HG03520 (cell line): ENCODE results near the gene CELF2.

Experiments used
- ATAC-seq: cut with Tn5 transposase; IDR thresholded peaks from one replicate; pipeline ENCODE4 v1.9.1; 2021; ENCODE audit warnings: mild to moderate bottlenecking, moderate library complexity; ENCODE audit not compliant: unreplicated experiment

CELF2 gene

DNA sequence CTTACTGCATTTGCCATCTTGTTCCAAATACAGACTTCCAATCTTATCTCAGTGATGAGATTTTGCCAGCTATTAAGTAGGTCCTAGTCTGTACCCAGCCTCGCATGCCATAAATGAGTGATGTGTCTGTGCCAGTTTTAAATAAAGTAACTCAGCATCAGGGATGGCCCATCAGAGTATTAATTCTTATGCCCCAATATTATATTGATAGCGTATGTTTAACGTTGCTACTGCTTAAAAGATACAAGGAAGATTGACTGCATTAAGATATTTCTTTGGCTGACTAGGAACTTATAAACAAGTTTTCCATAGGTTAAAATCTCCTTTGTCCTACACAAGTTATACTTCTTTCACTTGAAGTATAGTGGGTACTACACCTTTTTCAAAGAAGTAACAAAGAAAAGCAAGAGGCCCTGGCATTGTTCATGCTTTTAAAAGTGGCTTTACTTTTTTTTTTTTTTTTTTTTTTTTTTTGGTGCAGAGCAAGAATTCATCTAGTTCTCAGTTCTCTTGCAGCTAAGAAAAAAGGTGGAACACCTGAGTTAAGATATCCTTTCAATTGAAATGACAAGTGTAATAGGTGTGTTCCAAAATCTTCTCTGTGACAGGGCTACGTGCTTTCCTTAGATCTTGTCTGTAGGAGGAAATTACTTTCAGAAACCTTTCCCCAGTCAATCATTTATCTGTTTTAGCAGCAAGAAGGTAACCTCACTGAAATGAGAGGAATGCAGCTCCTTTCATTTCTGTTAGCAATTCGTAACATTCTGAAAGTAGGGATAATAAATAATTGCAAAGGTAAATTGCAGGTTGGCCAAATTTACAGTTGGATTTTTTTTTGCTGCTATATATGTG is 245.0 kb downstream of the CELF2 start:
- ATAC-seq = no peak

DNA sequence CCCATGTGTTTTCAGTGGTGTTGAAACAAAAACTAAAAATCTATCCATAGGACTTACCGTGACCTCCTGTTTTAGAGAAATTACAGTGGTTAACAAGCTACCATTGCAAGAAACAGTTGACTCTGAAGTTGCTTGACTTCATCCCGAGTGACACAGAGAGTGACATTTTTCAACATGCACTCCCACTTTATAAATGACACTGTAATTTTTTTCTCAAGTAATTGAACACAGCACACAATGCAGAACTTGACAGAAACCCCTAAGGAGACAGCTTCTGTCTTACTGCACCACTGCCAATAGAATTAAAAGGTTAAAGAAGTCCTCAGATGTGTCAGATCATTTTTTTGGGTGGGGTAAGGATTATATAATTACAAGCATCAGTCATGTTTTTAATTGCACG is 246.1 kb downstream of the CELF2 start:
- no peak for ATAC-seq

- ATAC-seq = no peak
These were observed 246.8 kb downstream of the CELF2 start for GRCh38 chr10:11264296-11265048.

- no peak for ATAC-seq
These were observed 247.8 kb downstream of the CELF2 start for GRCh38 chr10:11265484-11265883.

- no peak for ATAC-seq
These were observed 248.8 kb downstream of the CELF2 start for GRCh38 chr10:11266426-11266825.

- peak; percentile 61 for ATAC-seq
These were observed 252.6 kb downstream of the CELF2 start for GRCh38 chr10:11270135-11270857.

- ATAC-seq = no peak
These were observed 253.1 kb downstream of the CELF2 start for GRCh38 chr10:11270858-11271179.

GRCh38 chr10:11272915-11273389 is 255.3 kb downstream of the CELF2 start:
- peak; percentile 63 for ATAC-seq

GRCh38 chr10:11274452-11274851 is 256.8 kb downstream of the CELF2 start:
- no peak for ATAC-seq

GRCh38 chr10:11275651-11276050 is 258.0 kb downstream of the CELF2 start:
- ATAC-seq = no peak

DNA sequence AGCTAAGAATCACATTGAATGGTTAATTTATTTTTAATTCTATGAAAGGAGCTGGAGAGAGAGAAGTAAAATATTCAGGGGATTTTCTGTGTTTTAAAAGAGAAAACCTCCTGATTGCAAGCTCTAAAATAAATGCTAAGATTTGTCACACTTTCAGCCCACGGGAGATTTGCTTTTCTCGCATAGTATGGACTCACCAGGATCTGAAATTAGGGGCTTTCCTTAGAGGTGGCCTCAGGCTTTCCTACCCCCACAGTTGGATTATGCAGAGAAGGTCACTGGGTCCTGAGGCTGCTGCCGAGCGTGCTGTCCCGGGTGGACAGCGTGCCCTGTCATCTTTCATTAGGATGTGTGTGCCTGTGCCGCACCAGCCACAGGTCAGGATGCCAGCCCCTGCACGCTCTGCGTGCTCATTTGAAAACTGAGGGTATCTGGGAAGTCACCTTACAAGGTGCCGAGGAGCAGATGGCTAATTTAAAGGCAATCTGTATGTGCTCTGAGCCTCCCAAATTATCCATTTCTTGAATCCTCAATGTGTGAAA is 258.8 kb downstream of the CELF2 start:
- ATAC-seq = no peak

GRCh38 chr10:11279314-11279713 is 261.6 kb downstream of the CELF2 start:
- ATAC-seq = no peak

DNA sequence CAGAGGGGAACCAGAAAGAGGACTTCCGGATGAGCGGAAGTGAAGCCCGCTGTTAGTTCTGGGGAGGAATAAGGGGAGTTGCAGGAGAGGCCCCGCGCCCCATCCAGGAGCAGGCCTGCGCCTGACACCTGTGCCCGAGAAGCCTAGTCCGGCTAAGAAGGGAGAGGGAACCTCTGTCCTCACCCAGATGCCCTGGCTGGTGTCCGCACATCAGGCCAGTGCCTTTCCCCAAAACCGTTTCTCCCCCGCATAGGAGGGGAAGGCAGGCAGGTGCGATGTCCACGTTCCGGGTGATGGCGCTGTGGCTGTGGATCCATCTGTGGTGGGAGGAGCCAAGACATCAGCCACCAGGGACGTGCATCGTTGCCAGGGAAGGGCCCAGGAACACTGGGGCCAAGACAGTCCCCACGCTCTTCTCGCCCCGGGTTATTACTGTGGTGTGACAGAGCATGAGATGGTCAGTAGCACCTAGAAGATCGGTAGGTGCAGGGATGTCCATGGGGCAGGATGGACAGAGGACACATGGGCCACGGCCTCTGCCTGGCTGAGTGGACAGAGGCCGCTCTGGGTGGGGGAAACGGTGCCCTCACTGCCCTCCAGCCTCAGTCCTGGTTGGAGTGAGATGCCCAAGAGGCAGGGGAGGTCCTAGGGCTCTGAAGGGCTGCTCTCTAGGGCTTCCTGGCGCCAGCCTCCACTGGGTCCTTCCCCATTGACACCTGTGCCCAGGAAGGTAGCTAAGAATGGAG is 262.7 kb downstream of the CELF2 start:
- no peak for ATAC-seq

DNA sequence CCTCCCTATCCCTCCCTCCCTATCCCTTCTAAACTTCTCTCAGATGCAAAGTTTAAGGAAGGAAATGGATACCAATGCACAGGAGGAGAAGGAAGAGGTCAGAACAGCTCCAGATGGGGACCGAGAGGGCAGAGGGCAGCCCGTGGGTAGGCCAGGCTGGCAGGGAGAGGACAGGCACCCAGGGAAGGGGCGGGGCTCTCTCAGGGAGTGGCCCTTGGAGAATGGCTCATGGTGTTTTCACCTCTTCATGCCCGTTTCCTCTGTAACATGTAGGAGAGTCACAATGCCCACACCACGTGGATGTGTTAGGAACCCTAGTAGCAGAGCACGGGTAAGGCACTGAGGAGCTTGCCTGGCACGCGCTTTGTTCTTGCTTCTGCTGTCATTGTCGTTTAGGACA is 264.5 kb downstream of the CELF2 start:
- ATAC-seq = no peak

DNA sequence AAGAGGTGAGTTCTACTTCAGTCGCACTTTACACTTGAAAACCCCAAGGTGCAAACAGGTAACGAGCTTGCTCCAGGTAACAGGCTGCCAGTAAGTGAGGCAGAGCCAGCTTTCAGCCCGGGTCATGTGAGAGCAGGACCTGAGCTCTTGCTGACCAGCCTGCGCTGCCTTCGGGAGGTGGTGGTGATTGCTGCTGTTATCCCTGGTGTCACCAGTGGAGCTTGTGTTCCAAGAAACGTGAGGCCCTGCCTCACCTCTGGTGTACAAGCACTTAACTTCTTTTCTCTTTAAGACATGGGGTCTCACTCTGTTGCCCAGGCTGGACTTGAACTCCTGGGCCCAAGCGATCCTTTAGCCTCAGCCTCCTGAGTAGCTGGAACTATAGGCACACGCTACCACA is 265.0 kb downstream of the CELF2 start:
- no peak for ATAC-seq

- ATAC-seq = no peak
These were observed 266.8 kb downstream of the CELF2 start for GRCh38 chr10:11284291-11285085.

GRCh38 chr10:11285171-11285570 is 267.5 kb downstream of the CELF2 start:
- ATAC-seq = no peak

GRCh38 chr10:11286261-11286852 is 268.7 kb downstream of the CELF2 start:
- peak; percentile 94 for ATAC-seq

DNA sequence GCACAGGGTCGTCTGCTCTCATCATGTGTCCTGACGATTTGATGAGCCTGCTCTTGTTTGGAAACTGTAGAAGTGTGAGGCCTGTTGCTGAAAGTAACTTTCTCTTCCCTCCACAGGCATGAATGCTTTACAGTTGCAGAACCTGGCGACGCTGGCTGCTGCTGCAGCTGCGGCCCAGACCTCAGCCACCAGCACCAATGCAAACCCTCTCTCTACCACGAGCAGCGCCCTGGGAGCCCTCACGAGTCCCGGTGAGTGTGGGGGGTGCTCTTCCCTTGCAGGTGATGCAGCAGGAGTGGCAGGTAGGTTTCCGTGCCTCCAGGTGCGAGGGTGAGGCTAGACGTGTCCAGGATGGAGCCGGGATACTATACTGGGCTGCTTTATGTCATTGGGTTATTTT is 270.6 kb downstream of the CELF2 start:
- no peak for ATAC-seq
